ENCODE data around the gene PIGH.

GRCh38 chr14:67555518-67556090 lies 44.5 kb downstream of the PIGH start:
- TF ChIP-seq CTCF (IDR thresholded peaks at IDR 0.05; ENCODE audit: low read depth, low read length) (no peak), POLR2A (IDR thresholded peaks at IDR 0.05; ENCODE audit: extremely low read depth, insufficient read length) (no peak)
